Gastroesophageal sphincter (tissue), 3 donors: ENCODE measurements around the gene MCF2L2.

Experiments
- EP300 ChIP-seq: sonication (generic); formaldehyde crosslinking; IDR thresholded peaks from one replicate; pipeline ENCODE4 v1.6.1; 2017; ENCODE audit warnings: antibody characterized with exemption, mild to moderate bottlenecking
- POLR2A ChIP-seq, 2 donors: fragments of 450-650 bp; IDR thresholded peaks; one replicate each; pipeline ENCODE4 v1.6.1; 2017; ENCODE audit warnings: antibody characterized with exemption in 2 of 2, mild to moderate bottlenecking in 2 of 2, moderate library complexity in 1 of 2
- POLR2AphosphoS5 ChIP-seq: sonication (generic); formaldehyde crosslinking; IDR thresholded peaks from one replicate; pipeline ENCODE4 v1.6.1; 2017; ENCODE audit warnings: antibody characterized with exemption
- TF ChIP-seq, protein P1 (sequence below), 4 experiments: fragments of 200-600 bp in 2 of 4; fragments of 450-650 bp in 2 of 4; sonication (generic) in 1 of 4; IDR thresholded peaks; one replicate each; pipeline ENCODE4 v1.5.1; 2017 to 2019; ENCODE audit warnings: antibody characterized with exemption in 4 of 4, mild to moderate bottlenecking in 2 of 4, moderate library complexity in 2 of 4

GRCh38 chr3:183129243-183129642 lies 299.2 kb downstream of the MCF2L2 start:
- TF ChIP-seq POLR2AphosphoS5 (no peak), POLR2A (IDR thresholded peaks at IDR 0.05) (no peak), EP300 (no peak)
- TF ChIP-seq, protein P1, sequence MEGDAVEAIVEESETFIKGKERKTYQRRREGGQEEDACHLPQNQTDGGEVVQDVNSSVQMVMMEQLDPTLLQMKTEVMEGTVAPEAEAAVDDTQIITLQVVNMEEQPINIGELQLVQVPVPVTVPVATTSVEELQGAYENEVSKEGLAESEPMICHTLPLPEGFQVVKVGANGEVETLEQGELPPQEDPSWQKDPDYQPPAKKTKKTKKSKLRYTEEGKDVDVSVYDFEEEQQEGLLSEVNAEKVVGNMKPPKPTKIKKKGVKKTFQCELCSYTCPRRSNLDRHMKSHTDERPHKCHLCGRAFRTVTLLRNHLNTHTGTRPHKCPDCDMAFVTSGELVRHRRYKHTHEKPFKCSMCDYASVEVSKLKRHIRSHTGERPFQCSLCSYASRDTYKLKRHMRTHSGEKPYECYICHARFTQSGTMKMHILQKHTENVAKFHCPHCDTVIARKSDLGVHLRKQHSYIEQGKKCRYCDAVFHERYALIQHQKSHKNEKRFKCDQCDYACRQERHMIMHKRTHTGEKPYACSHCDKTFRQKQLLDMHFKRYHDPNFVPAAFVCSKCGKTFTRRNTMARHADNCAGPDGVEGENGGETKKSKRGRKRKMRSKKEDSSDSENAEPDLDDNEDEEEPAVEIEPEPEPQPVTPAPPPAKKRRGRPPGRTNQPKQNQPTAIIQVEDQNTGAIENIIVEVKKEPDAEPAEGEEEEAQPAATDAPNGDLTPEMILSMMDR (IDR thresholded peaks at IDR 0.05): no peak
